ENCODE data around the gene HYPK.
A peak's percentile ranks its signal among the peaks of the same experiment; 100 is the strongest.
"Not testable (repeated sequence)": the region's sequence is repeated elsewhere in the genome, so short reads cannot be mapped to it uniquely, and the experiment has no call there.

Gene HYPK

DNA sequence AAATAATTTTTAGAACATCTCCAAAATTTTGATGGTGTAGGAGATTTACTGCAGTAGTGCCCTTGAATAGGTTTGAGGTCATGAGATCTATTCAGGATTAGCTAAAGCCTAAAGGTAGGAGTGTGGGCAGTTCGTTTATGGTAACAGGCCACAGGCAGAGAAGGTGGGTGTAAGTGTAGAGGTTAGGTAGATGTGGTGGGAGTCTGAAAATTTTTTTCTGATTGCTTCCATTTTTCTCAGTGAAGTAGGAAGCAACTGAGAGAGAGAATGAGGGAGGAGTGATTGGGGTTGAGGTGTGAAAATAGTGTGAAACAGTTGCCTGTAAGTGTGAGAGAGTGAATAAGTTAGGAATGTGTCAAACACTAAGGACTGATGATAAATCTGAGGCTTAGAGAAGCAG is 21.4 kb upstream of the HYPK start:
- TF ChIP-seq GATA1 (IDR thresholded peaks at IDR 0.05; ENCODE audit: low read depth, low read length) (no peak), POLR2A (IDR thresholded peaks at IDR 0.05; ENCODE audit: low read length) (no peak)
- no peak for DNase-seq

DNA sequence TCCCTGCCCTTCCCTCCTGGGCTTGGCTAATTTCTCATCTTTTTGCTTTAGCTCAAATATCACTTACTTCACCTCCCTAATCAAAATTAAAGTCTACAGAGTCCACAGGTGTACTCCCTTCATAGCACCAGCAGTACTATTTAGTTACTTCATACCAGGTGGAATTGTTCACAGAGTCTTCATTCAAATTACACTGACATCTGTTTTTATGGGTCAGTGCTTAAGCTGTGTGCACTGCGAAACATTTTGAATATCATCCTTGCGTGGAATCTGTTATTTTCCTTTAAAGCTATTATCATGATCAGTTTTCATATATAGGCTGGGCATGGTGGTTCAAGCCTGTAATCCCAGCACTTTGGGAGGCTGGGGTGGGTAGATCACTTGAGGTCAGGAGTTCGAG is 11.0 kb upstream of the HYPK start:
- TF ChIP-seq GATA1 (IDR thresholded peaks at IDR 0.05; ENCODE audit: low read depth, low read length), result no peak
- no peak for TF ChIP-seq POLR2A (IDR thresholded peaks at IDR 0.05; ENCODE audit: low read length)
- DNase-seq, result no peak

- TF ChIP-seq GATA1 (IDR thresholded peaks at IDR 0.05; ENCODE audit: low read depth, low read length), result no peak
- peak; percentile 99 for TF ChIP-seq POLR2A (IDR thresholded peaks at IDR 0.05; ENCODE audit: low read length)
Observed at GRCh38 chr15:43791993-43792760, 8.2 kb upstream of the HYPK start, which contains the start of gene SERF2. Gene SERF2 (plus strand): TSS chr15:43792320. CDS start chr15:43792377, 57 bp downstream.

DNA sequence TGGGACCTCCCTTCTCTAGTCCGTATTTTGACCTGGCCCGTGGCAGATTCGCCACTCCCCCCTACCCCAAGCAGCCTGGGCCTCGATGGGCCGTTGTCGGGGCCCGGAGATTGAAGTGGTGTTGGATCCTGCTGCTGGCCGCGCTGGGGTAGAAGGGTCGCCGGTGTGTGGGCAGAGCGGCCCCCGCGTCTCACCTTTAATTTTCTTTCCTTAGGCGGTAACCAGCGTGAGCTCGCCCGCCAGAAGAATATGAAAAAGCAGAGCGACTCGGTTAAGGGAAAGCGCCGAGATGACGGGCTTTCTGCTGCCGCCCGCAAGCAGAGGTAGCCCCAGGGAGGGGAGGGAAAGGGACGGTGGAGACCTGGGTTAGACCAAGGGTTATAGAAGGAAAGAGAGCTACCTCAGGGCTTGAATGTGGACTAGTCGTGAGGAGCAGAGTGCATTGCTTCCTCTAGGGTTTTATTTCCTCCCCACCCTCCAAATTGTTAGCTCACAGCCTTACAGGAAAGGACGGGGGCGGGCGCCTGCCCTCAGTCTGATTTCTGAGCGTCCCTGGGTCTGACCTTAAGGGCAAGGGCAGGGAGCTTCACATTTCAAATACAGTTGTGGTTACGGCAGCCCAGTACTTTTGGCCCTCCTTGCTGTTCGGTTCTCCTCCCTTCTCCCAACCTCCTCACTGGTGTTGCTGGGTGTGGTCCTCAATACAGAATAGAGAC is 7.5 kb upstream of the HYPK start:
- peak; percentile 50 to 69 for DNase-seq
- TF ChIP-seq POLR2A (IDR thresholded peaks at IDR 0.05; ENCODE audit: low read length), result no peak
- TF ChIP-seq GATA1 (IDR thresholded peaks at IDR 0.05; ENCODE audit: low read depth, low read length), result no peak

More at GRCh38 chr15:43791993-43792760, 8.2 kb upstream of the HYPK start, which contains the start of gene SERF2:
- DNase-seq, result peak; percentile 100

DNA sequence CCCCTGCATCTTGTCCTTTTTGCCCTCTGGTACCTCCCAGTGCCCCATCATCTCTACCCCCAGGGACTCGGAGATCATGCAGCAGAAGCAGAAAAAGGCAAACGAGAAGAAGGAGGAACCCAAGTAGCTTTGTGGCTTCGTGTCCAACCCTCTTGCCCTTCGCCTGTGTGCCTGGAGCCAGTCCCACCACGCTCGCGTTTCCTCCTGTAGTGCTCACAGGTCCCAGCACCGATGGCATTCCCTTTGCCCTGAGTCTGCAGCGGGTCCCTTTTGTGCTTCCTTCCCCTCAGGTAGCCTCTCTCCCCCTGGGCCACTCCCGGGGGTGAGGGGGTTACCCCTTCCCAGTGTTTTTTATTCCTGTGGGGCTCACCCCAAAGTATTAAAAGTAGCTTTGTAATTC is 6.8 kb upstream of the HYPK start:
- DNase-seq, result no peak
- TF ChIP-seq GATA1 (IDR thresholded peaks at IDR 0.05; ENCODE audit: low read depth, low read length) (no peak), POLR2A (IDR thresholded peaks at IDR 0.05; ENCODE audit: low read length) (no peak)

DNA sequence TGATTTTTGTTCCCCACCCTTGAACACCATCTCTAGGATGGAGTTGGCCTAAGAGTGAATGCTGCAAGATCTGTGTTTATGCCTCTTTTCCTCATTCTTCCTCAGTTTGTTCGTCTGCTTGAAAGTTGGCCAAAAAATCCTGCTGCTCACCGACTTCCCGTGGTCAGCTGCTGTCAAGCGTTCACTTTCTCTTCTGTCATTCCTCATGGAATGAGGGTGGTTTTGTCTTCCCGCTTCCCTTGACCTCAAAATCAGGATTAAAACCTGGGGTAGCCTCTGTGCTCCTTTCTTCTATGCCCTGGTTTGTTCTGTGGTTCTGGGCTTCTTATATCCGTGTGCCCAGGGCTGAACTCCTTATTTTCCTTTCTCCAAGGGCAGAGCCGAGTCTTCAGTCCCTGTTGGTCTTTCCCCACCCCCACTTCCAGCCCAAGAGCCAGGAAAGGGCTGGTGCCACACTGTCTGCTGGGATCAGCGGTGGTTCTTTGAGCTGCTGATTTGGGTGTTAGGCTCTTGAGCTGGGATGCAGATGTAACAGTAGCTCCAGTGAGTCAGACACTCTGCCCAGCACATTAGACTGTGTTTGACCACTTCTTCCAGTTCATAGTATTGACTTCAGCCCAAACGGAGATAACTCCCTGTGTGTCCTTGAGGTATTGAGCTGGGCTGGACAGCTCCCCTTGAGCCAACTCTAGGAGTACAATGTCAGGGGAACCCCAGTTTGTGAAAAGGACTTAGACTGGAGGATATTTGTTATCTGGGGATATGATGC is 5.9 kb upstream of the HYPK start:
- peak in 1 of 2 experiments; percentile 27 for DNase-seq
- no peak for TF ChIP-seq GATA1 (IDR thresholded peaks at IDR 0.05; ENCODE audit: low read depth, low read length)
- TF ChIP-seq POLR2A (IDR thresholded peaks at IDR 0.05; ENCODE audit: low read length), result no peak

DNA sequence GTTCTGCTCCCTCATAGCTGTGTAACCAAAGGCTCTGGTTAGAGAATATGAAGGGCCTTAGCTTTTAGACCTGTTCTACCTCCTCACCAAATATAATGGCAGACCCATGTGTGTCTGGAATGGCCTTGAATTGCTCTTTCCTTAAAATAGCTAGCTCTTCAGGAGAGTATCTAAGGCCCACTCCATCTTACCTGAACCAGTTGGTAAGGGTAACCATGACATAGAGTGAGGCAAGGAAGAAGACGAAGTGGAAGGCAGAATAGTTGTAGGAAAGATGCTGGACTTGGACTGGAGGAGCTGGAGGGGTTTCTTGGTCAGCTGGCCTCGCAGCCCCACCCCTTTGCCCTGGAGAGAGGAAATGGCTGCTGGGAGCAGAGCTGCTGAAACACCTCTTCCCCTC is 5.2 kb upstream of the HYPK start:
- DNase-seq, result no peak
- TF ChIP-seq GATA1 (IDR thresholded peaks at IDR 0.05; ENCODE audit: low read depth, low read length) (no peak), POLR2A (IDR thresholded peaks at IDR 0.05; ENCODE audit: low read length) (no peak)

GRCh38 chr15:43795997-43796396 is 4.4 kb upstream of the HYPK start:
- DNase-seq, result no peak
- no peak for TF ChIP-seq GATA1 (IDR thresholded peaks at IDR 0.05; ENCODE audit: low read depth, low read length)
- TF ChIP-seq POLR2A (IDR thresholded peaks at IDR 0.05; ENCODE audit: low read length), result no peak

DNA sequence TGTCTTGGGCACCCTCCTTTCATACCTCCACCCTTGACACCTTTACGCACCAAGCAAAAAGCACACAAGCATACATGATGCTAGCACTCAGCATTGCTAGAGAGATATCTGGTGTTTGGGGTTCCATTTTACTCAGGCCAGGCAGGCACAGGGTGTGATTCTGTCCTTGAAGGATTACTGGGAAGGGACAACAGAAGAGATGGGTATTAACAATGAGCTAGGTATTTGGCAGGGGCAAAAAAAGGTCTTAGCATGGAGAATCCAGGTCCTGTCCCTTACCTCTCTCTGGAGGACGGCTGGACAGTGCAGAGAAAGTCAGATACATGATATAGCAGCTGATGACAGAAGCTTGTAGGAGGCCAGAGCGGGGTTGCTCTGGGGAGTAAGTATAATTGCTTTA is 3.8 kb upstream of the HYPK start:
- DNase-seq, result no peak
- TF ChIP-seq GATA1 (IDR thresholded peaks at IDR 0.05; ENCODE audit: low read depth, low read length) (no peak), POLR2A (IDR thresholded peaks at IDR 0.05; ENCODE audit: low read length) (no peak)

GRCh38 chr15:43799209-43799944 is 1.0 kb upstream of the HYPK start:
- peak in 1 of 2 experiments; percentile 47 for DNase-seq
- TF ChIP-seq POLR2A (IDR thresholded peaks at IDR 0.05; ENCODE audit: low read length) (no peak), GATA1 (IDR thresholded peaks at IDR 0.05; ENCODE audit: low read depth, low read length) (no peak)

DNA sequence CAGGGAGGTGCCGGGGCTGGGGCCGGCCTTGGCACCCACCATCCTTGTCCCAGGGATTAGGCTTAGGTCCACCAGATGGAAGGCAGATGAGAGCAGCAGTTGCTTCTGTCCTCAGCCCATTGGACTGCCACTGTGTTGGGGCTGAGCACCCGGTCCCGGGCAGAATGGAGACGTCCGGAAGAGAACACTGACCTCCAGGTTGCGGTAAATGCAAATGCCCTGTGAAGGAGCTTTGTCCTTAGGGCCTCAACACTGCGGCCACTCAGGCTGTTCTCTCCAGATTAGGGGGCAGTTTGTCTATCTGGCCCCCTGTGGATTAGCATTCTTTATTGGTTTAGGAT is 484 bp upstream of the HYPK start, which contains the start of gene SERINC4:
SERINC4 (minus strand) TSS at position 276 of the 341 bp plus-strand sequence; CDS start at position 42, 234 bp downstream.
- DNase-seq, result no peak
- TF ChIP-seq GATA1 (IDR thresholded peaks at IDR 0.05; ENCODE audit: low read depth, low read length), result no peak
- no peak for TF ChIP-seq POLR2A (IDR thresholded peaks at IDR 0.05; ENCODE audit: low read length)

DNA sequence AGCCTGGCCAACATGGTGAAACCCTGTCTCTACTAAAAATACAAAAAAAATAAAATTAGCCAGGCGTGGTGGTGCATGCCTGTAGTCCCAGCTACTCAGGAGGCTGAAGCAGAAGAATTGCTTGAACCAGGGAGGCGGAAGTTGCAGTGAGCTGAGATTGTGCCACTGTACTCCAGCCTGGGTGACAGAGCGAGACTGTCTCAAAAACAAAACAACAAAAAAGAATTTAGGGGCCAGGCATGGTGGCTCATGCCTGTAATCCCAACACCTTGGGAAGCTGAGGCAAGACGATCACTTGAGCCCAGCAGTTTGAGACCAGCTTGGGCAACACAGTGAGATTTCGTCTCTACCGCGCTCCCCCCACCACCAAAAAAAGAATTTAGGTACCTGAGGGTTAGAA is 2.3 kb downstream of the HYPK start:
- DNase-seq, result not testable (repeated sequence)

- no peak for DNase-seq
- TF ChIP-seq GATA1 (IDR thresholded peaks at IDR 0.05; ENCODE audit: low read depth, low read length) (no peak), POLR2A (IDR thresholded peaks at IDR 0.05; ENCODE audit: low read length) (no peak)
Observed at GRCh38 chr15:43808435-43808950, 8.1 kb downstream of the HYPK start.

Data from erythroblast (primary cell).